Mesendoderm (in vitro differentiated cells): ENCODE measurements around the gene NEO1.

Experiments
- DNase-seq: peaks from one replicate; pipeline ENCODE4 v3.0.0; 2013
- H2AK5ac ChIP-seq: 2 replicates; pipeline ENCODE4 v1.6.1; 2013; ENCODE audit warnings: low read length, inconsistent platforms
- H2BK120ac ChIP-seq: 2 replicates; pipeline ENCODE4 v1.6.1; 2013; ENCODE audit warnings: low read depth, mild to moderate bottlenecking, low read length, moderate library complexity, mixed read lengths
- H2BK15ac ChIP-seq: replicated peaks from 2 replicates; pipeline ENCODE4 v1.6.1; 2013; ENCODE audit warnings: low read depth, mild to moderate bottlenecking, moderate library complexity
- H2BK5ac ChIP-seq: 2 replicates; pipeline ENCODE4 v1.6.1; 2013; ENCODE audit warnings: low read length, inconsistent platforms
- H3K18ac ChIP-seq: 2 replicates; pipeline ENCODE4 v1.6.1; 2013; ENCODE audit warnings: mild to moderate bottlenecking, low read length, mixed read lengths
- H3K23ac ChIP-seq: one replicate; pipeline ENCODE4 v1.6.1; 2013; ENCODE audit warnings: low read length
- H3K27ac ChIP-seq: 2 replicates; pipeline ENCODE4 v1.5.1; 2013; ENCODE audit warnings: low read depth, mild to moderate bottlenecking, inconsistent platforms, low read length, moderate library complexity
- H3K27me3 ChIP-seq: 2 replicates; pipeline ENCODE4 v1.6.1; 2013; ENCODE audit warnings: low read length, control low read depth, mild to moderate bottlenecking, inconsistent platforms; ENCODE audit not compliant: insufficient read depth, poor library complexity
- H3K36me3 ChIP-seq: 2 replicates; pipeline ENCODE4 v1.6.1; 2013; ENCODE audit warnings: low read length, inconsistent platforms; ENCODE audit not compliant: control insufficient read depth, insufficient read depth
- H3K4ac ChIP-seq: one replicate; pipeline ENCODE4 v1.6.1; 2013; ENCODE audit warnings: low read depth, mild to moderate bottlenecking, low read length, moderate library complexity
- H3K4me1 ChIP-seq: 2 replicates; pipeline ENCODE4 v1.6.1; 2013; ENCODE audit warnings: low read depth, low read length, inconsistent platforms; ENCODE audit not compliant: control insufficient read depth
- H3K4me2 ChIP-seq: 2 replicates; pipeline ENCODE4 v1.6.1; 2013; ENCODE audit warnings: low read length
- H3K4me3 ChIP-seq: 2 replicates; pipeline ENCODE4 v1.5.1; 2013; ENCODE audit warnings: mild to moderate bottlenecking, low read length
- H3K56ac ChIP-seq: one replicate; pipeline ENCODE4 v1.6.1; 2013; ENCODE audit warnings: low read length
- H3K79me1 ChIP-seq: 2 replicates; pipeline ENCODE4 v1.6.1; 2013; ENCODE audit warnings: low read length, inconsistent platforms
- H3K79me2 ChIP-seq: 2 replicates; pipeline ENCODE4 v1.6.1; 2013; ENCODE audit warnings: mild to moderate bottlenecking, low read length; ENCODE audit not compliant: control insufficient read depth, insufficient read depth
- H3K9ac ChIP-seq: 2 replicates; pipeline ENCODE4 v1.6.1; 2013; ENCODE audit warnings: low read length, inconsistent platforms
- H4K5ac ChIP-seq: one replicate; pipeline ENCODE4 v1.6.1; 2013; ENCODE audit warnings: low read length
- H4K8ac ChIP-seq: one replicate; pipeline ENCODE4 v1.6.1; 2013; ENCODE audit warnings: low read depth, mild to moderate bottlenecking, control low read depth, low read length, moderate library complexity
- WGBS: extraction: QIAGEN DNeasy Blood & Tissue Kit; methylation state at CpG from one replicate; pipeline ENCODE4 v1.1.7; 2013; ENCODE audit warnings: low lambda C conversion rate, missing lambda C conversion rate; ENCODE audit not compliant: insufficient coverage; ENCODE audit errors: extremely low coverage; 5-methylcytosine and 5-hydroxymethylcytosine counted together

Gene NEO1

DNA sequence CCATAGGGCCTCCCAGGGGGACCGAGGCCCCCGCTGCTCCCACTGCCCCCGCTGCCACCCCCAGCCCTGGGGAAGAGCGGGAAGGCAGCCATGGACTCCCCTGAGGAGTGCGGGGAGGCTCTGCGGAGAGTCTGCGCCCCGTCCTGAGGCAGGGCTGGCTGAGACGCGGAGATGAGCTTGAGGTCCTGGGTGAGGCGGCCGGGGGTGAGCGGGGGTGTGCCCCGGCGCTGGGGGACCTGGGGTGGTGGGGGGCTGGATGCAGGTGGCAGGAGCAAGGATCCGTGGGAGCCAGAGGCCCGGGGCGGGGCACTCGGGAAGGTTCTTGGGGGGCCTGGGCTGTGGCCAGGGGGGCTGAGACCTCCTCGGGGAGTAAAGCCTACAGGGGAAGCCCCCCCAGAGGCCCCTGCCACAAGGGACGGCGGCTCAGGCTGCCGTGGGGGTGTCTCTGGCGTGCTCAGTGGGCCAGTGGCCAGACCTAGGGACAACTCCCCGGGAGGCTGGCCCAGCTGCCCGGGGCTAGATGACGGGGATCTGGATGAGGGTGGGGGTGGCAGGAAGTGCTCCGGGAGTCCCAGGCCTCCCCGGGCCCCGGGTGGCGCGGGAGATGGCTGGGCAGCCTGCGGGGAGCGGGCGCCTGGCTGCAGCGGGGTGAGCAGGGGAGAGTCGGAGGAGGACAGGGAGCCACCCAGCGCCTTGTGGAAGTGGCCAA lies 270.6 kb downstream of the NEO1 start:
- no peak for DNase-seq
- no CpG with 5 or more reads among the region's 38 CpGs for WGBS
- no peaks in the 10 kb centered on the region for H3K79me1 ChIP-seq

DNA sequence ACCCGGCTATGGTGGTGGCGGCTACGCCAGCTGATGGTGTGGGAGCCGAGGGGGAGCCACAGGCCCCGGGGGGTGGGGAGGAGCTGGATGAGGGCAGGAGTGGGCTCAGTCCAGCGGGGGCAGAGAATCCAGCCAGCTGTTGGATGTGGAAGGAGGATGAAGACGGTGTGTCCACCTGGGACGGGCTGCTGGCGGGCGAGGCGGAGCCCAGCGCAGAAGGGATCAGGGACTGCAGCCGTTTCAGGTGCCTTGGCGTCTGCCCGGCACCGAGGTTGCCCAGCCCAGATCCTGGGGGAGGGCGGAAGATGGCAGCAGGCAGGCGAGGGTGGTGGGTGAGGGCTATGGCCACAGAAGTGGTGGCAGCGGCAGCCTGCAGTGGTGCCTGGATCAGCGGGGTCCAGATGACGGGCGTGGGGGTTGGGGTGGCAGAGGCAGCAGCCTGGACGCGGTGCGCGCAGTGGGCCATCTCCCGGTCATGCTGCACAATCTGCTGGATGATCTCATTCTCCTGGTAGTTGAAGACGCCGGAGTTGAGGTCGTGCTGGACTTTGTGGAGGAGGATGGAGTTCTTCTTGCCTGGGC lies 271.2 kb downstream of the NEO1 start:
- Histone ChIP-seq H3K36me3 (no peaks in the 10 kb centered on the region), H3K4me3 (no peak overlapping the region), H2BK120ac (no peak overlapping the region), H3K27ac (no peak overlapping the region), H2BK5ac (no peak overlapping the region), H3K4me1 (no peaks in the 10 kb centered on the region), H3K56ac (no peak overlapping the region), H4K5ac (no peak overlapping the region), H3K4ac (no peak overlapping the region), H3K4me2 (no peak overlapping the region), H2AK5ac (no peak overlapping the region), H2BK15ac (no peak overlapping the region), H4K8ac (no peak overlapping the region), H3K23ac (no peak overlapping the region), H3K27me3 (no peaks in the 10 kb centered on the region), H3K18ac (no peak overlapping the region), H3K79me1 (no peaks in the 10 kb centered on the region), H3K9ac (no peak overlapping the region), H3K79me2 (no peaks in the 10 kb centered on the region)
- no peak for DNase-seq
- no CpG with 5 or more reads among the region's 30 CpGs for WGBS

More for the DNA sequence above, 270.6 kb downstream of the NEO1 start:
- no peaks in the 10 kb centered on the region for H3K79me2 ChIP-seq
- H4K8ac ChIP-seq, result no peak overlapping the region
- H3K4me3 ChIP-seq, result no peak overlapping the region
- H3K18ac ChIP-seq, result no peak overlapping the region
- H3K4me2 ChIP-seq, result no peak overlapping the region
- H3K27ac ChIP-seq, result no peak overlapping the region
- no peaks in the 10 kb centered on the region for H3K4me1 ChIP-seq
- no peak overlapping the region for H2BK5ac ChIP-seq
- no peak overlapping the region for H2BK15ac ChIP-seq
- H3K23ac ChIP-seq, result no peak overlapping the region
- no peaks in the 10 kb centered on the region for H3K36me3 ChIP-seq
- H3K56ac ChIP-seq, result no peak overlapping the region
- H3K9ac ChIP-seq, result no peak overlapping the region
- H4K5ac ChIP-seq, result no peak overlapping the region
- H2AK5ac ChIP-seq, result no peak overlapping the region
- no peaks in the 10 kb centered on the region for H3K27me3 ChIP-seq
- no peak overlapping the region for H3K4ac ChIP-seq
- H2BK120ac ChIP-seq, result no peak overlapping the region

DNA sequence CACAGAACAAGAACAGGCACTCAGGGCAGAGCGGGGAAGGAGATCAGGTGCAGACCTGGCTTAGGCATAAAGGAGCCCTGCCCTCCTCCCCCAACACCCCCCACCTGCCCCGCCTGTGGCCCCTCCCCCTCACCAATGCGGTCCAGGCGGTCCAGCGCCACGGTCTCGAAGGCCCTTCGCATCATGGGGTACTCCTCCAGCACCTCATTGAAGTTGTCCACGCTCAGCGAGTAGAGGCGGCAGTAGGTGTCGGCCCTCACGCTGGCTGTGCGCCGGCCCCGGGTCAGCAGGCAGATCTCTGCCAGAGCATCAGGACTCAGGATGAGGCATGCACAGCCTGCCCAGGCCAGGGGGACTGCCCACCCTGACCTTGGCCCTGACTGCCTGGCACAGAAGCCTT lies 271.7 kb downstream of the NEO1 start:
- WGBS, result no CpG with 5 or more reads among the region's 16 CpGs

DNA sequence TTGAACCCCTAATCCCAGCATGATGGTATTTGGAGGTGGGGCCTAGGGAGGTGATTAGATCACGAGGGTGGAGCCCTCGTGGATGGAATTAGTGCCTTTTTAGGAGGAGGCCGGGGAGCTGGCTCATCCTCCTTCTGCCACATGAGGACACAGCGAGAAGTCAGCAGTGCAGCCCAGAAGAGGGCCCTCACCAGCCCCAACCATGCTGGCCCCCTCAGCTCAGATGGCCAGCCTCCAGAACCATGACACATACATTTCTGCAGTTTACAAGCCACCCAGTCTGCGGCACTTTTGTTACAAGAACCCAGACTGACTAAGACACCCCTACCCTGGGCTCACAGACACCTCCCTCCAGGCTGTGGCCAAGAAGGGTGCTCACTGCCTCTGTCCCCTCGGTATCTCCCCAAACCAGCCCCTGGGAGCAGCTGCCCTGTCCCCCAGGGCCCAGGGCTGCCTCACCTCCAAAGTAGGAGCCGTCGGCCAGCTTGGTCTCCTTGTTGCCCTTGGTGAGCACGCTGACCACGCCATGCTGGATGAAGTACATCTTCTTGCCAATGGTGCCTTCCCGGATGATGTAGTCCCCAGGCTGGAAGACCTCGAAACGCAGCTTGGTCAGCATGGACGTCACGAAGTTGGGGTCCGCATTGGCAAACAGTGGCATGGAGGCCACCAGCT lies 272.4 kb downstream of the NEO1 start:
- H2BK120ac ChIP-seq, result no peak overlapping the region
- no peak overlapping the region for H2BK5ac ChIP-seq
- no peak overlapping the region for H3K27ac ChIP-seq
- H3K9ac ChIP-seq, result no peak overlapping the region
- no peaks in the 10 kb centered on the region for H3K4me1 ChIP-seq
- no peak overlapping the region for H3K4me2 ChIP-seq
- no peaks in the 10 kb centered on the region for H3K27me3 ChIP-seq
- H3K4ac ChIP-seq, result no peak overlapping the region
- no peak overlapping the region for H3K18ac ChIP-seq
- no peaks in the 10 kb centered on the region for H3K36me3 ChIP-seq
- DNase-seq, result no peak
- no peak overlapping the region for H3K23ac ChIP-seq
- H2AK5ac ChIP-seq, result no peak overlapping the region
- no peak overlapping the region for H2BK15ac ChIP-seq
- no peak overlapping the region for H3K4me3 ChIP-seq
- H3K56ac ChIP-seq, result no peak overlapping the region
- H4K5ac ChIP-seq, result no peak overlapping the region
- no peak overlapping the region for H4K8ac ChIP-seq
- H3K79me2 ChIP-seq, result no peaks in the 10 kb centered on the region
- WGBS, result no CpG with 5 or more reads among the region's 16 CpGs
- no peaks in the 10 kb centered on the region for H3K79me1 ChIP-seq

More for the DNA sequence above, 271.7 kb downstream of the NEO1 start:
- Histone ChIP-seq H3K18ac (no peak overlapping the region), H3K23ac (no peak overlapping the region), H4K5ac (no peak overlapping the region), H3K4me2 (no peak overlapping the region), H3K36me3 (no peaks in the 10 kb centered on the region), H3K9ac (no peak overlapping the region), H3K27me3 (no peaks in the 10 kb centered on the region), H2BK15ac (no peak overlapping the region), H3K79me1 (no peaks in the 10 kb centered on the region), H2BK120ac (no peak overlapping the region), H3K4me3 (no peak overlapping the region), H2BK5ac (no peak overlapping the region), H2AK5ac (no peak overlapping the region), H3K4ac (no peak overlapping the region), H4K8ac (no peak overlapping the region), H3K56ac (no peak overlapping the region), H3K79me2 (no peaks in the 10 kb centered on the region), H3K4me1 (no peaks in the 10 kb centered on the region), H3K27ac (no peak overlapping the region)
- DNase-seq, result no peak

DNA sequence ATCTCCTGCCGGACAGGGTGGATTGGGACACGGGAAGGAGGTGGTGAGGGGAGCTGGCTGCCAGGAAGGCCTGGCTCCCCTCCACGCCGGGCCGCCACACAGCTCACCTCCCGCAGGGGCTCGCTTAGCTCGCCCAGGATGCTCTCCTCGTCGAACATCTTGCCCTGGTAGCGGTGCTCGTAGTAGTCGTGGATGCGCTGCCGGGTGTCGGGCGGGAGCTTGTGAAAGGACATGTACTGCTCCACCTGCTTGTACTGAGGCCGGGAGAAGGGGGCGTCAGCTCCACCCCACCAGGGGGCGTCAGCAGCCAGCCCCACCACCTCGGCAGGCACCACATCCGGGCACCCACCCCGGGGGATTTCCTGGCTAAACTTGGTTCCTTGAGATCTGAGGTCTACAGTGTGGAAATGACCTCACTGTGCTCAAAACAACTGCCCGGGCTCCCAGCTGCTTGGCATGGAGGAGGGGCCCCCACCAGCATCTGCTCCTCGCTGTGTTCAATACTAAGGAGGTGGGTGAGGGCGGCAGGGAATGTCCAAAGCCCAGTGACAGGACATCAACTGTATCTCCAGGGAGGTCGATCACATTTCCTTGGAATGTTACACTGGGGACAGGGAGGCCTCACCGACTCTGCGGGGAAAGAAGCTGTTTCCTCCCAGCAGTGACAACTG lies 273.1 kb downstream of the NEO1 start:
- WGBS, result no CpG with 5 or more reads among the region's 29 CpGs
- H3K27ac ChIP-seq, result no peak overlapping the region
- peak; percentile 51 for DNase-seq

More for the DNA sequence above, 273.1 kb downstream of the NEO1 start:
- no peaks in the 10 kb centered on the region for H3K27me3 ChIP-seq
- H3K4me3 ChIP-seq, result no peak overlapping the region
- H3K23ac ChIP-seq, result no peak overlapping the region
- no peaks in the 10 kb centered on the region for H3K4me1 ChIP-seq
- no peak overlapping the region for H3K4me2 ChIP-seq
- no peak overlapping the region for H4K8ac ChIP-seq
- no peaks in the 10 kb centered on the region for H3K36me3 ChIP-seq
- no peak overlapping the region for H3K4ac ChIP-seq
- H3K56ac ChIP-seq, result peak overlapping the region; percentile 6
- no peak overlapping the region for H2AK5ac ChIP-seq
- H2BK120ac ChIP-seq, result no peak overlapping the region
- no peaks in the 10 kb centered on the region for H3K79me2 ChIP-seq
- no peak overlapping the region for H4K5ac ChIP-seq
- no peaks in the 10 kb centered on the region for H3K79me1 ChIP-seq
- H3K18ac ChIP-seq, result no peak overlapping the region
- no peak overlapping the region for H2BK5ac ChIP-seq
- no peak overlapping the region for H2BK15ac ChIP-seq
- no peak overlapping the region for H3K9ac ChIP-seq
